Activated B cell treated with CpG ODN at 0.5 μM for 24 hours (primary cell): ENCODE results near the gene TMEM258. TPM values are rescaled to one million over a fixed set of nuclear protein-coding genes. Genes with fewer than 3 reads are reported as not detected.

Experiments used
- ATAC-seq: fragments of 200-7000 bp; cut with Tn5 transposase; one replicate; pipeline ENCODE4 v1.10.0; 2021; ENCODE audit warnings: low read depth, mild to moderate bottlenecking, moderate library complexity
- CTCF ChIA-PET: fragments of 350-600 bp; sonication (Branson Sonifier 250); formaldehyde crosslinking; loops from one replicate; lab custom pipeline; 2021; ENCODE audit warnings: antibody characterized with exemption; lab: Charles Lee
- POLR2A ChIA-PET: fragments of 350-600 bp; sonication (Branson Sonifier 250); formaldehyde crosslinking; loops from one replicate; lab custom pipeline; 2021; ENCODE audit warnings: antibody characterized with exemption; lab: Charles Lee
- DNase-seq: peaks from one replicate; pipeline ENCODE4 v3.0.0; 2022
- H3K27ac Mint-ChIP-seq: one replicate; pipeline ENCODE4 v1.8.0; 2020; ENCODE audit warnings: mixed read lengths
- H3K27me3 Mint-ChIP-seq: one replicate; pipeline ENCODE4 v1.8.0; 2021; ENCODE audit warnings: mixed read lengths
- H3K36me3 Mint-ChIP-seq: one replicate; pipeline ENCODE4 v1.8.0; 2021; ENCODE audit warnings: low read depth, mixed read lengths
- H3K4me1 Mint-ChIP-seq: one replicate; pipeline ENCODE4 v1.8.0; 2021; ENCODE audit warnings: mixed read lengths
- H3K4me3 Mint-ChIP-seq: one replicate; pipeline ENCODE4 v1.8.0; 2020; ENCODE audit warnings: mild to moderate bottlenecking, mixed read lengths
- H3K9me3 Mint-ChIP-seq: one replicate; pipeline ENCODE4 v1.8.0; 2020; ENCODE audit warnings: mixed read lengths
- intact Hi-C: fragments of 100-400 bp; cut with micrococcal nuclease; formaldehyde crosslinking; loops from one replicate; pipeline ENCODE4 v1.15.1; 2024
- total RNA-seq: library from RNA; stranded (reverse); gene quantifications from 2 replicates; pipeline ENCODE4 v1.2.3, GENCODE V29; 2022
- TF ChIP-seq, protein P1 (sequence below): fragments of 200-600 bp; IDR thresholded peaks from one replicate; pipeline ENCODE4 v1.8.0; 2022; ENCODE audit warnings: antibody characterized with exemption, mild to moderate bottlenecking

Gene TMEM258
- total RNA-seq, 1 donor from 2014 or later, result 87.4 TPM

DNA sequence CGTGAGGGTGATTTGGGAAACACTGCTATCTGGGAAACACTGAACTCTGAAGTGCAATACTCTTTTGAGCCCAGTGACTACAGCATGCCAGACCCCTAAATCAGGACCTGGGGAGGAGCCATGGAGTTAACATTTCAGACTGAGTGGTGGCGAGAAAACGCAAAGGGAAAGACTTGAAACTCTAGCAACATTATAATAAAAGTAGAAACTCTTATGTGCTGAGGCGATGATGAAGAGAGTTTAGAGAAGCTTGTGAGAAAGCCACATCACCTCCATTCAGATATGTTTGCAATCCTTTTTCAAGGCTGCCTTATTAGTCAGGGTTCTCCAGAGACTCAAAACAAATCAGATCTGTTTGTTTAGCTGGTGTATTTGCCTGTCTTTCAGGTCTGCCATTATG is 2.2 kb upstream of the TMEM258 start:
- Mint-ChIP-seq H3K27me3 (no peaks in the 10 kb centered on the region), H3K4me1 (peaks cover 24% of the 10 kb centered on the region), H3K27ac (no peak overlapping the region), H3K9me3 (no peaks in the 10 kb centered on the region), H3K4me3 (no peak overlapping the region), H3K36me3 (peaks cover 43% of the 10 kb centered on the region)
- ChIA-PET POLR2A (interaction anchor here (0.7 kb wide), 1 partner anchor 15 kb away, joined by 3 read pairs; no protein-coding TSS in a partner anchor), CTCF (interaction anchor here (1.9 to 8.4 kb wide), 4 partner anchors 20 to 314 kb away, joined by 7 to 167 read pairs (median 102); no protein-coding TSS in a partner anchor)
- TF ChIP-seq, protein P1, sequence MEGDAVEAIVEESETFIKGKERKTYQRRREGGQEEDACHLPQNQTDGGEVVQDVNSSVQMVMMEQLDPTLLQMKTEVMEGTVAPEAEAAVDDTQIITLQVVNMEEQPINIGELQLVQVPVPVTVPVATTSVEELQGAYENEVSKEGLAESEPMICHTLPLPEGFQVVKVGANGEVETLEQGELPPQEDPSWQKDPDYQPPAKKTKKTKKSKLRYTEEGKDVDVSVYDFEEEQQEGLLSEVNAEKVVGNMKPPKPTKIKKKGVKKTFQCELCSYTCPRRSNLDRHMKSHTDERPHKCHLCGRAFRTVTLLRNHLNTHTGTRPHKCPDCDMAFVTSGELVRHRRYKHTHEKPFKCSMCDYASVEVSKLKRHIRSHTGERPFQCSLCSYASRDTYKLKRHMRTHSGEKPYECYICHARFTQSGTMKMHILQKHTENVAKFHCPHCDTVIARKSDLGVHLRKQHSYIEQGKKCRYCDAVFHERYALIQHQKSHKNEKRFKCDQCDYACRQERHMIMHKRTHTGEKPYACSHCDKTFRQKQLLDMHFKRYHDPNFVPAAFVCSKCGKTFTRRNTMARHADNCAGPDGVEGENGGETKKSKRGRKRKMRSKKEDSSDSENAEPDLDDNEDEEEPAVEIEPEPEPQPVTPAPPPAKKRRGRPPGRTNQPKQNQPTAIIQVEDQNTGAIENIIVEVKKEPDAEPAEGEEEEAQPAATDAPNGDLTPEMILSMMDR, result no peak
- DNase-seq (no peak), ATAC-seq (no peak)
- intact Hi-C loops, result loop anchor here (5.0 kb wide), 2 partner anchors 42 to 173 kb away; partner anchors contain the start of genes FTH1 and MYRF

- intact Hi-C loops, result loop anchor here (2.0 to 5.0 kb wide), 4 partner anchors 17 to 915 kb away; partner anchors contain the start of genes FTH1 and MYRF
- TF ChIP-seq, protein P1, result no peak
- Mint-ChIP-seq H3K27me3 (no peaks in the 10 kb centered on the region), H3K27ac (peak overlapping the region; percentile 30), H3K36me3 (peaks cover 50% of the 10 kb centered on the region), H3K4me1 (peaks cover 24% of the 10 kb centered on the region), H3K4me3 (peak overlapping the region; percentile 58), H3K9me3 (no peaks in the 10 kb centered on the region)
- no peak for DNase-seq
- POLR2A ChIA-PET, result interaction anchor here (1.0 kb wide), 1 partner anchor 154 kb away, joined by 3 read pairs; no protein-coding TSS in a partner anchor
- CTCF ChIA-PET, result interaction anchor here (1.9 to 8.4 kb wide), 3 partner anchors 154 to 315 kb away, joined by 7 to 146 read pairs (median 22); no protein-coding TSS in a partner anchor
- ATAC-seq, result no peak
Measured at GRCh38 chr11:61793829-61794204, 1.4 kb upstream of the TMEM258 start.

DNA sequence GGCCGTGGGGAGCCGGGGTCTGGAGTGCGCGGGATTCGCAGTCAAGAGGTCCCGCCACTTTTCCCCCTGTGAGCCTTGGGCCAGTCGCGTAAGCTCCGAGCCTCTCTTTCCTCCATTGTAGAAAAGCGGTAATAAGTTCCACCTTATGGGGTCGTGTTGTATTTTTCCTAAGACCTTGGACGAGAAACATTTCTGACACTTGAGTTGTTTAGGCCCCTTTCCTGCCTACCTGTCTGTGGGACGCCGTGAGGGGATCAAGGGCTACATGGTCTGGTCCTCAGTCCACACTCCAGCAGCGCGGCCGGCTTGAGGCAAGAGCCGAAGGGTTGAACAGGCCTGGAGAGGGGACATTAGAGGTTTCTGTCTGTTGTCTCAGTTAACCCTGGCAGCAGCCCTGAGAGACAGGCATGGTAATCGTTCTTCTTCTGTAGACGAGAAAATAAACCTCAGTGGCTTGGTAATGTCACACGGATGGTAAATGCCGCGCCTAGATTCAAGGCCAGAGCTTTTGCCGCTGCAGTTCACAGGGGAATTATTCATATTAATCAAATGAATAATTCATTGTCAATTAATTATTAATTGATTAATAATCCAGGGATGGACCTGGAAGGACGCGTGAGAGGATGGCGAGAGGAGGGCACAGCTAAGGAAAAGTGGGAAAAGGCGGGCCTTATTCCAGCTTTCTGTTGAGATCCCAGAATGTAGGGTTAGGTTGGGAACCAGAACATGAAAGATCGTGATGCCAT is 857 bp upstream of the TMEM258 start:
- POLR2A ChIA-PET, result interaction anchor here (0.5 to 2.1 kb wide), 15 partner anchors 19 to 1048 kb away, joined by 3 to 27 read pairs (median 4); partner anchors contain the start of gene FTH1
- H3K27me3 Mint-ChIP-seq, result no peaks in the 10 kb centered on the region
- CTCF ChIA-PET, result interaction anchor here (1.9 to 8.4 kb wide), 4 partner anchors 105 to 315 kb away, joined by 7 to 146 read pairs (median 16); no protein-coding TSS in a partner anchor
- TF ChIP-seq, protein P1, result no peak
- ATAC-seq (no peak), DNase-seq (no peak)
- H3K4me3 Mint-ChIP-seq, result peak overlapping the region; percentile 98
- H3K9me3 Mint-ChIP-seq, result no peaks in the 10 kb centered on the region
- peaks cover 24% of the 10 kb centered on the region for H3K4me1 Mint-ChIP-seq
- peaks cover 52% of the 10 kb centered on the region for H3K36me3 Mint-ChIP-seq
- intact Hi-C loops, result loop anchor here (2.0 to 5.0 kb wide), 4 partner anchors 16 to 916 kb away; partner anchors contain the start of genes FTH1 and MYRF
- peak overlapping the region; percentile 100 for H3K27ac Mint-ChIP-seq

DNA sequence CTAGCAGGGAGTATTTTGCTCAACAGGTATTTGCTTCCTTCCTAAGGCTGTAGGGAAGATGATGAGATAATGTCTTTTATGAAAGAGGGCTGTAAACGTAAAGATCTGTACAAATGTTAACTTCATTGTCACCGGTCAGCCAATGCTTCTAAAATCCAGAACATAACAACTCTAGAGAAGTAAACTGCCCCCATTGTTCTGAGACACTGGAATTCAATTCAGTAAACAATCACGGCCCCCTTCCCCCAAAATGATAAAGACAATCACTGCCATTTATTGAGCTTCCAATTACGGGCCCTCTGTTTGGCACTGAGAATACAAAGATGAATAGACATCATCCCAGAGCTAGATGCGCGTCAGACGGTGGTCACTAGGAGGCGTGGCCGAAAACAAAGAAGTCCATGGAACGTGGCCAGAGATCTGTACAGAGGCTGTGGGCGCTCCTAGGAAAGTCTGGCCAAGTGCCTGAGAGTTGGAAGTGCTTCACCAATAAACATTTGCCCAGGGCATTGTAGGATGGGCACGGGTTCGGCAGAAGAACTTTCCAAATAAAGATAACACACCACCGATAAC is 576 bp downstream of the TMEM258 start:
- H3K27ac Mint-ChIP-seq, result peak overlapping the region; percentile 100
- ChIA-PET POLR2A (interaction anchor here (0.6 to 2.1 kb wide), 10 partner anchors 20 to 1049 kb away, joined by 3 to 27 read pairs (median 6); partner anchors contain the start of gene FTH1), CTCF (interaction anchor here (1.0 to 8.4 kb wide), 4 partner anchors 107 to 316 kb away, joined by 4 to 146 read pairs (median 16); no protein-coding TSS in a partner anchor)
- ATAC-seq (no peak), DNase-seq (no peak)
- H3K4me3 Mint-ChIP-seq, result peak overlapping the region; percentile 98
- peaks cover 21% of the 10 kb centered on the region for H3K4me1 Mint-ChIP-seq
- H3K27me3 Mint-ChIP-seq, result no peaks in the 10 kb centered on the region
- TF ChIP-seq, protein P1, result no peak
- intact Hi-C loops, result loop anchor here (1.0 to 5.0 kb wide), 6 partner anchors 15 to 917 kb away; partner anchors contain the start of genes FTH1 and MYRF
- H3K36me3 Mint-ChIP-seq, result peaks cover 58% of the 10 kb centered on the region
- no peaks in the 10 kb centered on the region for H3K9me3 Mint-ChIP-seq
